Gastrocnemius medialis (tissue), 4 donors: ENCODE measurements around the gene SEC14L5.

Experiments used
- POLR2A ChIP-seq, 2 donors: fragments of 450-650 bp; IDR thresholded peaks; one replicate each; pipeline ENCODE4 v1.6.1; 2017; ENCODE audit warnings: antibody characterized with exemption in 2 of 2, mild to moderate bottlenecking in 2 of 2, moderate library complexity in 2 of 2
- TF ChIP-seq, protein P1 (sequence below), 5 experiments: fragments of 450-650 bp in 3 of 5; fragments of 200-600 bp in 2 of 5; sonication (generic) in 2 of 5; IDR thresholded peaks in 4 of 5; conservative IDR thresholded peaks in 1 of 5; 1 replicate in 4 of 5; 2 replicates in 1 of 5; pipeline ENCODE4 v1.5.1; 2016 to 2019; ENCODE audit warnings: antibody characterized with exemption in 5 of 5, mild to moderate bottlenecking in 3 of 5, moderate library complexity in 3 of 5

DNA sequence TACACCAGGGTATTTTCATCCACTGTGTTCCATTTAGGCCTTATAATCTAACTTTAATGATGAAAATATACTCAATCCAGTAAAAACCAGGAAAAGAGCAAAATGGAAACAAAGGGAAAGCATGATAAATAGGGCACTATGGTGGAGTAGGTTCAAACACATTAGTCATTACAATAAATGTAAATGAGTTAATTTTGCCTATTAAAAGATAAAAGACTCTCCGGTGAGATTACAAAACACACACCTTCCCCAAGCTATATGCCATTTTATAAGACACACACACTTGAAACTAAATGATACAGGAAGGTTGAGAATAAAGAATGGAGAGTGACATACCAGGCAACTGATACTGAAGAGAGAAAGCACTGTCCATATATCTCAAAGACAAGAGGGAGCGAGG is 31.2 kb upstream of the SEC14L5 start:
- TF ChIP-seq, protein P1, sequence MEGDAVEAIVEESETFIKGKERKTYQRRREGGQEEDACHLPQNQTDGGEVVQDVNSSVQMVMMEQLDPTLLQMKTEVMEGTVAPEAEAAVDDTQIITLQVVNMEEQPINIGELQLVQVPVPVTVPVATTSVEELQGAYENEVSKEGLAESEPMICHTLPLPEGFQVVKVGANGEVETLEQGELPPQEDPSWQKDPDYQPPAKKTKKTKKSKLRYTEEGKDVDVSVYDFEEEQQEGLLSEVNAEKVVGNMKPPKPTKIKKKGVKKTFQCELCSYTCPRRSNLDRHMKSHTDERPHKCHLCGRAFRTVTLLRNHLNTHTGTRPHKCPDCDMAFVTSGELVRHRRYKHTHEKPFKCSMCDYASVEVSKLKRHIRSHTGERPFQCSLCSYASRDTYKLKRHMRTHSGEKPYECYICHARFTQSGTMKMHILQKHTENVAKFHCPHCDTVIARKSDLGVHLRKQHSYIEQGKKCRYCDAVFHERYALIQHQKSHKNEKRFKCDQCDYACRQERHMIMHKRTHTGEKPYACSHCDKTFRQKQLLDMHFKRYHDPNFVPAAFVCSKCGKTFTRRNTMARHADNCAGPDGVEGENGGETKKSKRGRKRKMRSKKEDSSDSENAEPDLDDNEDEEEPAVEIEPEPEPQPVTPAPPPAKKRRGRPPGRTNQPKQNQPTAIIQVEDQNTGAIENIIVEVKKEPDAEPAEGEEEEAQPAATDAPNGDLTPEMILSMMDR (IDR thresholded peaks at IDR 0.05 in 4 of 5, conservative IDR thresholded peaks at IDR 0.05 in 1 of 5) = no peak
- no peak for TF ChIP-seq POLR2A (IDR thresholded peaks at IDR 0.05)
